Endothelial cell of umbilical vein (primary cell): ENCODE data around the gene LPP. TPM values are rescaled to one million over a fixed set of nuclear protein-coding genes. Genes with fewer than 3 reads are reported as not detected.

Source experiments
- BruUV-seq: library from RNA; stranded (reverse); fragments of 400-500 nt; replicated peaks from 2 replicates; lab custom pipeline; 2021; lab: Mats Ljungman, UMichigan
- CTCF ChIA-PET: fragments of 300-600, 350-600 bp; sonication (Branson Sonifier 250); formaldehyde crosslinking; loops from one replicate; lab custom pipeline; 2021; ENCODE audit warnings: antibody characterized with exemption, inconsistent platforms; lab: Charles Lee
- POLR2A ChIA-PET: fragments of 300-600, 350-600 bp; sonication (Branson Sonifier 250); formaldehyde crosslinking; loops from one replicate; lab custom pipeline; 2021; ENCODE audit warnings: antibody characterized with exemption, inconsistent platforms; lab: Charles Lee
- DNase-seq: peaks from one replicate; pipeline ENCODE4 v3.0.0-alpha.2; 2011; ENCODE audit warnings: low read depth, low spot score
- FAIRE-seq: peaks from 2 replicates; lab custom pipeline; 2011; peaks lifted over from hg19 to GRCh38; lab: Jason Lieb, UNC
- H2AFZ ChIP-seq: 2 replicates; pipeline ENCODE4 v1.6.0; 2012; ENCODE audit warnings: low read depth, low read length, control low read depth, inconsistent platforms
- H3K27ac ChIP-seq: 2 replicates; pipeline ENCODE4 v1.5.1; 2011; ENCODE audit warnings: low read depth, mild to moderate bottlenecking, control low read depth, low read length, moderate library complexity; ENCODE audit not compliant: insufficient read depth
- H3K27me3 ChIP-seq, 2 experiments: 2 replicates each; pipeline versions ENCODE4 v1.6.0 to v1.6.1; 2011; ENCODE audit warnings: low read length in 2 of 2, mixed read lengths in 1 of 2; ENCODE audit not compliant: control insufficient read depth in 2 of 2, insufficient read depth in 2 of 2
- H3K36me3 ChIP-seq, 2 experiments: 2 replicates in 1 of 2; 3 replicates in 1 of 2; pipeline ENCODE4 v1.5.1; 2011; ENCODE audit warnings: low read length in 2 of 2, mild to moderate bottlenecking in 1 of 2, moderate library complexity in 1 of 2; ENCODE audit not compliant: control insufficient read depth in 2 of 2, insufficient read depth in 2 of 2; ENCODE audit errors: extremely low read depth in 1 of 2
- H3K4me1 ChIP-seq: 3 replicates; pipeline ENCODE4 v1.5.1; 2011; ENCODE audit warnings: mild to moderate bottlenecking, low read length; ENCODE audit not compliant: control insufficient read depth, insufficient read depth; ENCODE audit errors: extremely low read depth
- H3K4me2 ChIP-seq: 2 replicates; pipeline ENCODE4 v1.6.1; 2011; ENCODE audit warnings: low read length, control low read depth, mixed read lengths; ENCODE audit not compliant: insufficient read depth
- H3K4me3 ChIP-seq, 3 experiments: fragments of 200-600 bp in 1 of 3; sonication (generic), shearing (Covaris generic) in 1 of 3; replicated peaks in 1 of 3; 2 replicates each; pipeline ENCODE4 v1.5.1; 2011 to 2016; ENCODE audit warnings: control low read depth in 3 of 3, low read length in 3 of 3, mild to moderate bottlenecking in 2 of 3, inconsistent platforms in 1 of 3, low read depth in 1 of 3, moderate library complexity in 1 of 3; ENCODE audit not compliant: insufficient read depth in 1 of 3
- H3K79me2 ChIP-seq: 2 replicates; pipeline ENCODE4 v1.6.0; 2012; ENCODE audit warnings: low read length, inconsistent platforms; ENCODE audit not compliant: control insufficient read depth, insufficient read depth
- H3K9ac ChIP-seq: replicated peaks from 2 replicates; pipeline ENCODE3; 2011; ENCODE audit warnings: low read length, control low read depth; ENCODE audit not compliant: insufficient read depth; ENCODE audit errors: extremely low read depth
- H3K9me1 ChIP-seq: replicated peaks from 3 replicates; pipeline ENCODE4 v1.6.0; 2011; ENCODE audit warnings: mild to moderate bottlenecking, low read length; ENCODE audit not compliant: control insufficient read depth, insufficient read depth; ENCODE audit errors: extremely low read depth
- H3K9me3 ChIP-seq: replicated peaks from 2 replicates; pipeline ENCODE4 v1.5.1; 2012; ENCODE audit warnings: low read length, inconsistent platforms; ENCODE audit not compliant: control insufficient read depth, insufficient read depth
- H4K20me1 ChIP-seq: replicated peaks from 2 replicates; pipeline ENCODE3; 2011; ENCODE audit warnings: mild to moderate bottlenecking, low read length; ENCODE audit not compliant: control insufficient read depth, insufficient read depth; ENCODE audit errors: extremely low read depth
- EZH2 ChIP-seq: IDR thresholded peaks from 2 replicates; pipeline ENCODE4 v1.6.1; 2012; ENCODE audit warnings: borderline replicate concordance, low read depth, mild to moderate bottlenecking, moderate library complexity, low read length, inconsistent platforms; ENCODE audit not compliant: severe bottlenecking
- FOS ChIP-seq: IDR thresholded peaks from 2 replicates; pipeline ENCODE4 v1.6.1; 2011; ENCODE audit warnings: mild to moderate bottlenecking, low read length, moderate library complexity, borderline replicate concordance; ENCODE audit not compliant: insufficient read depth
- GATA2 ChIP-seq: IDR thresholded peaks from 2 replicates; pipeline ENCODE4 v1.7.0; 2011; ENCODE audit warnings: low read depth, mild to moderate bottlenecking, moderate library complexity, mixed read lengths, low read length; ENCODE audit not compliant: insufficient read length, insufficient read depth
- JUN ChIP-seq: IDR thresholded peaks from 2 replicates; pipeline ENCODE4 v1.6.1; 2011; ENCODE audit warnings: borderline replicate concordance, low read depth; ENCODE audit not compliant: insufficient read length, insufficient read depth
- MYC ChIP-seq: IDR thresholded peaks from one replicate; pipeline ENCODE4 v1.6.1; 2011; ENCODE audit warnings: mild to moderate bottlenecking, low read depth, low read length
- POLR2A ChIP-seq: IDR thresholded peaks from 2 replicates; pipeline ENCODE4 v1.6.1; 2012; ENCODE audit warnings: low read depth, mild to moderate bottlenecking, control low read depth, low read length
- POLR2AphosphoS5 ChIP-seq: IDR thresholded peaks from 2 replicates; pipeline ENCODE4 v1.6.1; 2012; ENCODE audit warnings: low read depth, mild to moderate bottlenecking, control low read depth, low read length, moderate library complexity; ENCODE audit not compliant: insufficient read depth
- dilution Hi-C: fragments of 300-500 bp; cut with MboI; formaldehyde crosslinking; loops from one replicate; pipeline ENCODE4 v1.15.0; 2019; ENCODE audit warnings: low sequenced_read_pairs; ENCODE audit not compliant: extremely low pct_ligation_motif_present
- intact Hi-C: fragments of 100-400 bp; cut with micrococcal nuclease; formaldehyde crosslinking; loops from one replicate; pipeline ENCODE4 v1.10.0; 2022
- polyA plus RNA-seq, 4 experiments: library from polyadenylated mRNA; depleted of rRNA in 3 of 4; stranded (reverse) in 3 of 4; unstranded in 1 of 4; fragments of >200 nt; gene quantifications; 2 replicates each; pipeline versions ENCODE4 v1.2.1 to v1.2.3, GENCODE V29; 2011 to 2012; ENCODE audit warnings: missing spikeins in 1 of 4
- total RNA-seq: library from RNA; stranded (reverse); gene quantifications from 2 replicates; pipeline ENCODE4 v1.2.3, GENCODE V29; 2021
- TF ChIP-seq, protein P1 (sequence below): IDR thresholded peaks from 2 replicates; pipeline ENCODE4 v1.6.1; 2011; ENCODE audit not compliant: insufficient read depth, insufficient read length
- TF ChIP-seq, protein P2 (sequence below), 2 donors: IDR thresholded peaks; 1 replicate in 1 of 2; 2 replicates in 1 of 2; pipeline ENCODE4 v1.5.1; 2011; ENCODE audit warnings: low read length in 2 of 2, mild to moderate bottlenecking in 2 of 2, moderate library complexity in 2 of 2, control low read depth in 1 of 2, inconsistent platforms in 1 of 2, low read depth in 1 of 2; ENCODE audit not compliant: insufficient read depth in 1 of 2; ENCODE audit errors: extremely low read depth in 1 of 2

The LPP gene
- total and polyA plus RNA-seq, 2 donors (not counting 3 experiments of a cell fraction or from before 2014, with no cell fraction given): 16.9 to 153 TPM

DNA sequence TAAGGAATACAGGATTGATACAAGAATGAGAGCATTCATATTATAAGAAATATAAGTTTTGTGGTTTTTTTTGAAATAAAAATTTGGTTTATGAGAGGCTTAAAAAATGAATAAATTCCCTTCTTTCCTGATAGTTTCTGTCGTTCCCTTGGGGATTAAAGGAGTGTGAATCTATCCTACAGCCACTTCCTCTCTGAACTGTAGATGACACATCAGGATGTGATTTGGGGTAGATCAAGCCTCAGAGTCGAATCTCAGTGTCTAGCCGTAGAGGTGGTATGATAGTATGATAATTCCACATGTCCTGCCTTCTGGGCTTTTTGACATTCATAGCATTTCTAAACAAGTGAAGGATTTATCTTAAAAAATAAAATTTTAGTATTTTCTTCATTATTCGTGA is 343.1 kb downstream of the LPP start:
- no peak for TF ChIP-seq EZH2
- TF ChIP-seq, protein P1, sequence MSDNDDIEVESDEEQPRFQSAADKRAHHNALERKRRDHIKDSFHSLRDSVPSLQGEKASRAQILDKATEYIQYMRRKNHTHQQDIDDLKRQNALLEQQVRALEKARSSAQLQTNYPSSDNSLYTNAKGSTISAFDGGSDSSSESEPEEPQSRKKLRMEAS: no peak
- TF ChIP-seq JUN: no peak
- no peak for TF ChIP-seq POLR2AphosphoS5
- TF ChIP-seq, protein P2, sequence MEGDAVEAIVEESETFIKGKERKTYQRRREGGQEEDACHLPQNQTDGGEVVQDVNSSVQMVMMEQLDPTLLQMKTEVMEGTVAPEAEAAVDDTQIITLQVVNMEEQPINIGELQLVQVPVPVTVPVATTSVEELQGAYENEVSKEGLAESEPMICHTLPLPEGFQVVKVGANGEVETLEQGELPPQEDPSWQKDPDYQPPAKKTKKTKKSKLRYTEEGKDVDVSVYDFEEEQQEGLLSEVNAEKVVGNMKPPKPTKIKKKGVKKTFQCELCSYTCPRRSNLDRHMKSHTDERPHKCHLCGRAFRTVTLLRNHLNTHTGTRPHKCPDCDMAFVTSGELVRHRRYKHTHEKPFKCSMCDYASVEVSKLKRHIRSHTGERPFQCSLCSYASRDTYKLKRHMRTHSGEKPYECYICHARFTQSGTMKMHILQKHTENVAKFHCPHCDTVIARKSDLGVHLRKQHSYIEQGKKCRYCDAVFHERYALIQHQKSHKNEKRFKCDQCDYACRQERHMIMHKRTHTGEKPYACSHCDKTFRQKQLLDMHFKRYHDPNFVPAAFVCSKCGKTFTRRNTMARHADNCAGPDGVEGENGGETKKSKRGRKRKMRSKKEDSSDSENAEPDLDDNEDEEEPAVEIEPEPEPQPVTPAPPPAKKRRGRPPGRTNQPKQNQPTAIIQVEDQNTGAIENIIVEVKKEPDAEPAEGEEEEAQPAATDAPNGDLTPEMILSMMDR (IDR thresholded peaks at IDR 0.05; ENCODE audit: extremely low read depth in 1 of 2, insufficient read depth in 1 of 2, low read depth in 1 of 2, low read length in 2 of 2): no peak
- TF ChIP-seq MYC: no peak
- TF ChIP-seq POLR2A: no peak
- no peak for TF ChIP-seq FOS
- TF ChIP-seq GATA2: no peak
- intact Hi-C loops (no loop called here), dilution Hi-C loops (no loop called here)
- ChIA-PET POLR2A (no interaction called here), CTCF (interaction anchor here (0.6 to 1.0 kb wide), 2 partner anchors 16 to 105 kb away, joined by 3 read pairs; no protein-coding TSS in a partner anchor)
- Histone ChIP-seq H3K4me3 (no peak overlapping the region), H3K4me2 (no peak overlapping the region), H3K27ac (no peak overlapping the region), H2AFZ (no peak overlapping the region), H3K79me2 (no peaks in the 10 kb centered on the region), H3K4me1 (peaks cover 5% of the 10 kb centered on the region), H3K36me3 (no peaks in the 10 kb centered on the region), H3K27me3 (no peaks in the 10 kb centered on the region), H4K20me1 (no peaks in the 10 kb centered on the region), H3K9ac (no peak overlapping the region), H3K9me1 (no peaks in the 10 kb centered on the region), H3K9me3 (no peaks in the 10 kb centered on the region)
- DNase-seq (no peak), FAIRE-seq (peak; percentile 48)
- no TSS peak for BruUV-seq
